Spleen (tissue), 11 donors: Measurements from ENCODE around the gene SNAP47. TPM values are rescaled to one million over a fixed set of nuclear protein-coding genes. Genes with fewer than 3 reads are reported as not detected.

Experiments
- DNase-seq: peaks from one replicate; pipeline ENCODE4 v3.0.0-alpha.2; 2020
- H3K27ac ChIP-seq, 8 donors: fragments of 200-600 bp; sonication (generic) in 7 of 8; 1 replicate in 4 of 8; 2 replicates in 4 of 8; pipeline versions ENCODE4 v1.5.0 to v1.8.0; 2016 to 2021; ENCODE audit warnings: inconsistent platforms in 4 of 8, mild to moderate bottlenecking in 4 of 8, moderate library complexity in 1 of 8
- H3K27me3 ChIP-seq, 7 donors: fragments of 200-600 bp; sonication (generic) in 6 of 7; replicated peaks in 1 of 7; 1 replicate in 4 of 7; 2 replicates in 3 of 7; pipeline versions ENCODE4 v1.5.0 to v1.8.0; 2016 to 2021; ENCODE audit warnings: inconsistent platforms in 3 of 7, mild to moderate bottlenecking in 1 of 7
- H3K36me3 ChIP-seq, 6 donors: fragments of 200-600 bp; sonication (generic) in 5 of 6; 1 replicate in 4 of 6; 2 replicates in 2 of 6; pipeline versions ENCODE4 v1.5.0 to v1.8.0; 2016 to 2021; ENCODE audit warnings: inconsistent platforms in 2 of 6
- H3K4me1 ChIP-seq, 6 donors: fragments of 200-600 bp; sonication (generic) in 5 of 6; 1 replicate in 3 of 6; 2 replicates in 3 of 6; pipeline versions ENCODE4 v1.5.0 to v1.8.0; 2016 to 2021; ENCODE audit warnings: inconsistent platforms in 3 of 6
- H3K4me3 ChIP-seq, 8 donors: fragments of 200-600 bp; sonication (generic) in 7 of 8; 1 replicate in 4 of 8; 2 replicates in 4 of 8; pipeline versions ENCODE4 v1.5.0 to v1.8.0; 2016 to 2021; ENCODE audit warnings: inconsistent platforms in 4 of 8, mild to moderate bottlenecking in 4 of 8, moderate library complexity in 2 of 8
- H3K9me3 ChIP-seq, 8 donors: fragments of 200-600 bp; sonication (generic) in 7 of 8; 1 replicate in 4 of 8; 2 replicates in 4 of 8; pipeline versions ENCODE4 v1.5.0 to v1.8.0; 2016 to 2021; ENCODE audit warnings: inconsistent platforms in 4 of 8
- POLR2A ChIP-seq, 3 donors: fragments of 450-650 bp; IDR thresholded peaks; one replicate each; pipeline ENCODE4 v1.5.1; 2017; ENCODE audit warnings: antibody characterized with exemption in 3 of 3, mild to moderate bottlenecking in 1 of 3
- POLR2AphosphoS5 ChIP-seq, 3 donors: sonication (generic); formaldehyde crosslinking; IDR thresholded peaks; one replicate each; pipeline ENCODE4 v1.5.1; 2017; ENCODE audit warnings: antibody characterized with exemption in 3 of 3
- WGBS, 5 donors: extraction: QIAGEN DNeasy Blood & Tissue Kit in 3 of 5; methylation state at CpG; one replicate each; pipeline versions ENCODE4 v1.1.5 to v1.1.7; 2013 to 2018; 5-methylcytosine and 5-hydroxymethylcytosine counted together
- intact Hi-C: fragments of 100-400 bp; cut with DNase I; formaldehyde crosslinking; loops from one replicate; pipeline ENCODE4 v1.15.0; 2023; ENCODE audit warnings: low total_unique reads
- polyA plus RNA-seq, 3 donors: library from polyadenylated mRNA; stranded (reverse); fragments of 200-250 nt; gene quantifications; one replicate each; pipeline ENCODE4 v1.2.1, GENCODE V29; 2013
- total RNA-seq, 7 donors: library from RNA; depleted of rRNA in 3 of 7; stranded (reverse); fragments of >200 nt in 3 of 7; fragmentation: NEBNext Ultra II Directional in 4 of 7; extraction: Animal tissue kit (Norgen Biotek cat#: 25700) in 4 of 7; gene quantifications; one replicate each; pipeline versions ENCODE4 v1.1.0 to v1.2.1, GENCODE V29; 2016 to 2021
- TF ChIP-seq, protein P1 (sequence below), 11 experiments: fragments of 200-600 bp in 7 of 11; fragments of 450-650 bp in 4 of 11; sonication (generic) in 4 of 11; IDR thresholded peaks in 8 of 11; conservative IDR thresholded peaks in 3 of 11; 1 replicate in 7 of 11; 2 replicates in 4 of 11; pipeline versions ENCODE4 v1.4.0 to v1.8.0; 2016 to 2021; ENCODE audit warnings: antibody characterized with exemption in 11 of 11, inconsistent platforms in 4 of 11, mild to moderate bottlenecking in 1 of 11
- donor health status: healthy with polysubstance abuse.
- donor health status: DM: no; HTN: no; CAD: no; lungs with moderate emphysema.
- donor health status: DM: no; HTN: no; CAD: no.
- donor health status: Bipolar disorder and iron deficiency.
- donor health status: healthy.
- donor health status: DM: no; HTN: no; CAD: no.
- donor health status: DM: yes; HTN: yes; CAD: no.

The SNAP47 gene
- total and polyA plus RNA-seq, 10 donors = 10.0 to 42.7 (median 22.1) TPM

DNA sequence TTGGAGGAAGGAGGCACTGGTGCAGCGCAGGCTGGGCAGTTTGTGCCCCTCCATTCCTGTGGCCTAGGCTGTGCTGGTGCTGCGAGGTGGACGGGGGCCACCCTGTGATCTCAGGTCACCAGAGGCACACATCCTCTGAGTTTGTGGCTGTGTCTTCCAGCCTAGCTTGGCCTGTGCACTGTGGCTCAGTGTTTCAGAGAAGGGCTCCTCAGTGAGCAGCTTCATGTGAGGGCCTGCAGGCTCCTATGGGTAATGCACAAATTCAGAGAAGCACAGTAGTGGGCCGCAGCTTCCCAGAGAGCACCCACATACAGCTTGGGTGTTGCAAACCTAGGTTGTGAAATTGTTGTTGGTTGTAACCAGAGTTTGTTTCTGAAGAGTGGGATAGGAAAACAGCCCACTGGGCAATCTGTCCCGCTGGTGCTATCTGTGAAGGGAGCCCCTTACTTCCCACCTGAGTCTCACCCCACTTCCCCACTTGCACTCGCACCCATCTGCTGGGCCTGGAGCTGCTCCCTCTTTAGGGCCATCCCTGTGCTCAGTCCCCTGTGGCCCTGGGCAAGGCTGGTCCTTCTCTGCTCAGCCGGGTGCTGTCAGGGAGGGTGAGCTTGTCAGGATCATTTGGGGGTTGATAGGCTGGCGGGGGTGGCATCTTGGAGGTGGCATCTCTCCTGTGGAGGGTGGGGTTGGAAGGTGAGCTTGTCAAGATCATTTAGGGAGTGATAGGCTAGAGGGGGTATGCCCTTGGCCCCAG lies 30.2 kb downstream of the SNAP47 start:
- Histone ChIP-seq H3K9me3 (no peaks in the 10 kb centered on the region), H3K4me1 (peaks cover 33 to 75% (median 64%) of the 10 kb centered on the region in 6 donors), H3K27ac (peak overlapping the region in 6 of 8 donors; percentile 5 to 82 (median 50)), H3K27me3 (no peaks in the 10 kb centered on the region), H3K36me3 (peaks cover 0 to 77% (median 30%) of the 10 kb centered on the region in 6 donors), H3K4me3 (peak overlapping the region in 1 of 8 donors; percentile 3)
- TF ChIP-seq POLR2AphosphoS5 (IDR thresholded peaks at IDR 0.05) = no peak
- TF ChIP-seq, protein P1, sequence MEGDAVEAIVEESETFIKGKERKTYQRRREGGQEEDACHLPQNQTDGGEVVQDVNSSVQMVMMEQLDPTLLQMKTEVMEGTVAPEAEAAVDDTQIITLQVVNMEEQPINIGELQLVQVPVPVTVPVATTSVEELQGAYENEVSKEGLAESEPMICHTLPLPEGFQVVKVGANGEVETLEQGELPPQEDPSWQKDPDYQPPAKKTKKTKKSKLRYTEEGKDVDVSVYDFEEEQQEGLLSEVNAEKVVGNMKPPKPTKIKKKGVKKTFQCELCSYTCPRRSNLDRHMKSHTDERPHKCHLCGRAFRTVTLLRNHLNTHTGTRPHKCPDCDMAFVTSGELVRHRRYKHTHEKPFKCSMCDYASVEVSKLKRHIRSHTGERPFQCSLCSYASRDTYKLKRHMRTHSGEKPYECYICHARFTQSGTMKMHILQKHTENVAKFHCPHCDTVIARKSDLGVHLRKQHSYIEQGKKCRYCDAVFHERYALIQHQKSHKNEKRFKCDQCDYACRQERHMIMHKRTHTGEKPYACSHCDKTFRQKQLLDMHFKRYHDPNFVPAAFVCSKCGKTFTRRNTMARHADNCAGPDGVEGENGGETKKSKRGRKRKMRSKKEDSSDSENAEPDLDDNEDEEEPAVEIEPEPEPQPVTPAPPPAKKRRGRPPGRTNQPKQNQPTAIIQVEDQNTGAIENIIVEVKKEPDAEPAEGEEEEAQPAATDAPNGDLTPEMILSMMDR (IDR thresholded peaks at IDR 0.05 in 8 of 11, conservative IDR thresholded peaks at IDR 0.05 in 3 of 11) = no peak
- TF ChIP-seq POLR2A (IDR thresholded peaks at IDR 0.05) = no peak
- intact Hi-C loops = no loop called here
- WGBS, 5 donors = 82 to 92% (median 84%) methylated on average over 6 to 8 of the region's 8 CpGs
- DNase-seq = peak; percentile 75

DNA sequence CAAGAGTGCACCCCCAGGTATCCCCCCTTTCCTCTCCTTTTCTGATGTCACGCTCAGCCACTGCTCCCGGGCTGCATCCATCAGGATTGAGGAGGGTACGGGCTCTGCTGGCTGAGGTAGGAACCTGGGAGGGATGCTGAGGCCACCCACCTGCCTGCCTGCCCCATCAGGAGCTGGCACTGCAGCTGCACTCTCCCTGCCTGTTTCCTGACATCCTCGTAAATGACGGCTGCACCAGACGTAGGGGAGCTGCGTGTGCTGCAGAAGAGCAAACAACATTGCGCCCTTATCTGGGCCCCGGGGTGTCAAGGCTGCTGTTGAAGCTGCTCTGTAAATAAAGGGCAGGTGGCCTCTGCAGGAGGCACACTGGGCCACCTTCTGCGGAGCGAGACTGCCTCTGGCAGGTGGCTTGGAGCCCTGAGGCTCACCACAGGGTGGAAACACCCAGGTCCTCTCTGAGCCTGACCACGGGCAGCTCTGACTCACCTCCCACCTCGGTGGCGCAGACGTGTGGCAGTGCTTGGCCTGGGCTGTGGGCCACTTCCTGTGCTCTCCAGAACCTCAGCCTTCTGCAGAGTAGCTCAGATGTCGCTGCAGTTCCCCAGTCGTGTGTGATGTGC lies 30.9 kb downstream of the SNAP47 start:
- intact Hi-C loops = no loop called here
- Histone ChIP-seq H3K27me3 (no peaks in the 10 kb centered on the region), H3K4me1 (peaks cover 33 to 71% (median 64%) of the 10 kb centered on the region in 6 donors), H3K4me3 (peak overlapping the region in 1 of 8 donors; percentile 42), H3K9me3 (no peaks in the 10 kb centered on the region), H3K27ac (peak overlapping the region in 6 of 8 donors; percentile 14 to 82 (median 50)), H3K36me3 (peaks cover 0 to 78% (median 26%) of the 10 kb centered on the region in 6 donors)
- TF ChIP-seq POLR2AphosphoS5 (IDR thresholded peaks at IDR 0.05) (peak; percentile 61 to 80 (median 62)), POLR2A (IDR thresholded peaks at IDR 0.05) (no peak)
- TF ChIP-seq, protein P1 (IDR thresholded peaks at IDR 0.05 in 8 of 11, conservative IDR thresholded peaks at IDR 0.05 in 3 of 11) = no peak
- WGBS, 5 donors = 32 to 53% (median 41%) methylated on average over 10 to 17 of the region's 17 CpGs
- DNase-seq = peak; percentile 92

DNA sequence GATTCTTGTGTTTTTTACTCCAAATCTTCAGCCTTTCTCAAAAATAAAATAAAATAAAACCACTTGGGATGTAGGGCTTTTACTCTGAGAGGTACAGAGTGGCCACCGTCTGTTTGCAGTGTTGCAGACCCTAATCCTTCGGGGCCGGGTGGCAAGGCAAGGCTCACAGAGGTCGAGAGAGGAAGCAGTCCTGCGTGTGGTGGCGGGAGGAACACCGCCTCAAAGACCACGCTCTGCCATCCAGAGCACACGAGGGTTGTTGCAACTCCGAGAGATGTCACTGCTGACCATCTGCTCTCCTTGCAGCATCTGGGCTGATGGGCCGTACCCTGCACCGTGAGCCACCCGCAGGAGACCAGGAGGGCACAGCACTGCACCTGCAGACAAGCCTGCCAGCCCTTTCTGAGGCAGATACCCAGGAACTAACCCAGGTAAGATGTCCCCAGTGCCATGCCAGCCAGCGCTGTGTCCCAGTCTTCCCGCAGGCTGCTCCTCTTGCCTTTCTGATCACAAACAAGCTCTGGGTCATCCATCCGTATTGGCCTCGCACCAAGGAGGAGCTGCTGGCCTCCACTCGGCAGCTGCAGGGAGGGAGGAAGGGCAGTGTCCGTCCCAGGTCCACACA lies 31.5 kb downstream of the SNAP47 start:
- peak; percentile 76 for DNase-seq
- TF ChIP-seq POLR2A (IDR thresholded peaks at IDR 0.05) (no peak), POLR2AphosphoS5 (IDR thresholded peaks at IDR 0.05) (peak in 1 of 3 donors; percentile 58)
- TF ChIP-seq, protein P1 (IDR thresholded peaks at IDR 0.05 in 8 of 11, conservative IDR thresholded peaks at IDR 0.05 in 3 of 11) = no peak
- H3K27ac ChIP-seq = peak overlapping the region in 6 of 8 donors; percentile 20 to 82 (median 50)
- no peaks in the 10 kb centered on the region for H3K9me3 ChIP-seq
- H3K27me3 ChIP-seq = no peaks in the 10 kb centered on the region
- peak overlapping the region in 1 of 8 donors; percentile 42 for H3K4me3 ChIP-seq
- 36 to 53% (median 46%) methylated on average over 17 to 19 of the region's 19 CpGs for WGBS, 5 donors
- H3K4me1 ChIP-seq = peaks cover 31 to 64% (median 60%) of the 10 kb centered on the region in 6 donors
- H3K36me3 ChIP-seq = peaks cover 0 to 76% (median 23%) of the 10 kb centered on the region in 6 donors
- intact Hi-C loops = no loop called here
